NCI-H2196 (cell line): ENCODE results near the gene PHF3.

Source experiments
- DNase-seq: peaks from one replicate; lab custom pipeline; 2025; ENCODE audit not compliant: unreplicated experiment; lab: John Stamatoyannopoulos, UW

The PHF3 gene

GRCh38 chr6:63643862-63644261, 8.3 kb downstream of the PHF3 start:
- DNase-seq = peak; percentile 8

DNA sequence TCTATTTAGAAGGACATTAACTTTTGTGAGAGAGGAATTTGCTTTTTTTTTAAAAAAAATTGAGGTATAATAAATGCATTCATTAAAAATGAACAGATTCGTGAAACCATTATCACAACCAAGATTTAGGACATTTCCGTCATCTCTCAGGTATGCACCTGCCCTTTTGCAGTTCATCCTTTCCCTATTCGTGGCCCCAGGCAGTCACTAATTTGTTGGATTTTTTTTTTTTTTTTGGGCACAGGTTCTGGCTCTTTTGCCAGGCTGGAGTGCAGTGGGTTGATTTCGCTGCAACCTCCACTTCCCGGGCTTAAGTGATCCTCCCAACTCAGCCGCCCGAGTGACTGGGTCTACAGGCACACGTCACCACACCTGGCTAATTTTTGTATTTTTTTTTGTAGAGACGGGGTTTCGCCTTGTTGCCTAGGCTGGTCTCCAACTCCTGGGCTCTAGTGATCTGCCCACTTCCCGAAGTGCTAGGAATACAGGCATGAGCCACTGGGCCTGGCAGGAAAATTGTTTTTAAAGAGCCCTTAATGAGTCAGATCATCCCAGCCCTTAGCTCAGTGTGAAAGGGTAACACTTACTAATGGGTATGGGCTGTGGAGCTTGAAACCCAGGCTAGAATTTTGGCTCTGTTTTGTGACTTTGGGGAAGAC, 9.2 kb downstream of the PHF3 start:
- DNase-seq = no peak

DNA sequence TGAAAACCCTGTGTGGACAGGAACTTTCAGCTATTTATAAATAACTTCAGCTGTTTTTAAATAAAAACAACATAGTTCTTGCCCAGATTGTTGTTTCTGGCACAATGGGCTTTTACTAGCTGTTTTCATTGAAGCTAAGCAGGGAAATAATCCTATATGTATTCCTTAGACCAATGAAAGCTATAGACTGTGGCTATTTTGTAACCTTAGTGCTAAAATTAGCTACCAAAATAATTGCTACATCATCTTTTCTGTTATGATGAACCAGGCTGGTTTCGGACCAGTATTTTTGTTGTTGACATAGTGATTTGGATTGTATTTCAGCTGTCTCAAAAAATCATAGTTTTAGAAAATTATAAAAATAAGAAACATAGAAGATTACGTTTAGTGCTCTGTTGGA, 13.7 kb downstream of the PHF3 start:
- no peak for DNase-seq

DNA sequence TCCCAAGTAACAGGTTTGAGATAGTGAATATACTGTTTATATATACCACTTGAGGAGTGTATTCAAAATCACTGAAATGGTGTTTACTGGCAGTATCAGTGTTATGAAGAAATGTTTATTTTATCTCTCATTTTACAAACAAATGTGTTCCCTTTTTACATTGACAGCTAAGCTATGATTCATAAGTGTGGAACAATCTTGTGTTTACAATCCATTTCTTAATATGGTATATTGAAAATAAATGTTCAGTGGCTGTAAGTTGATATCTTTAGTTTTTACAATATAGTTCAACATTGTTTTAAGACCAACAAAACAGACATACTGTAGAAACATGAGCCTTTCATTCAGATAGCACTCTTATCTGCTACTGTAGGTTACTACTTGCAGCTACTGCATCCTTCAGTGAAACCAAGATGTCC, 14.3 kb downstream of the PHF3 start:
- no peak for DNase-seq

GRCh38 chr6:63652980-63653379, 17.4 kb downstream of the PHF3 start:
- no peak for DNase-seq

GRCh38 chr6:63660757-63661156, 25.2 kb downstream of the PHF3 start:
- no peak for DNase-seq

DNA sequence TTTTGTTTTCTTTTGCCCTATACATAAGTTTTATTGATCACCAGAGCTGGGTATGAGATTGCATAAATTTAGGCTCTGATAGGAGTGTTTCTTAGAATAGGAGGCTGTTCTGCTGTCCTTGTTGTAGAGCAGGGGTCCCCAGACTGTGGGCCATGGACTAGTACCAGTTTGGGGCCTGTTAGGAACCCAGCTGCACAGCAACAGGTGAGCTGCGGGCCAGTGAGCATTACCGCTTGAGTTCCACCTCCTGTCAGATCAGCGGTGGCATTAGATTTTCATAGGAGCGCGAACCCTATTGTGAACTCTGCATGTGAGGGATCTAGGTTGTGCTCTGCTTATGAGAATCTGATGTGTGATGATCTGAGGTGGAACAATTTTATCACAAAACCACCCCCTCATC, 26.2 kb downstream of the PHF3 start:
- no peak for DNase-seq

- DNase-seq = no peak
Observed at GRCh38 chr6:63663147-63663955, 27.7 kb downstream of the PHF3 start.

- DNase-seq = no peak
Observed at GRCh38 chr6:63663956-63664281, 28.3 kb downstream of the PHF3 start.

DNA sequence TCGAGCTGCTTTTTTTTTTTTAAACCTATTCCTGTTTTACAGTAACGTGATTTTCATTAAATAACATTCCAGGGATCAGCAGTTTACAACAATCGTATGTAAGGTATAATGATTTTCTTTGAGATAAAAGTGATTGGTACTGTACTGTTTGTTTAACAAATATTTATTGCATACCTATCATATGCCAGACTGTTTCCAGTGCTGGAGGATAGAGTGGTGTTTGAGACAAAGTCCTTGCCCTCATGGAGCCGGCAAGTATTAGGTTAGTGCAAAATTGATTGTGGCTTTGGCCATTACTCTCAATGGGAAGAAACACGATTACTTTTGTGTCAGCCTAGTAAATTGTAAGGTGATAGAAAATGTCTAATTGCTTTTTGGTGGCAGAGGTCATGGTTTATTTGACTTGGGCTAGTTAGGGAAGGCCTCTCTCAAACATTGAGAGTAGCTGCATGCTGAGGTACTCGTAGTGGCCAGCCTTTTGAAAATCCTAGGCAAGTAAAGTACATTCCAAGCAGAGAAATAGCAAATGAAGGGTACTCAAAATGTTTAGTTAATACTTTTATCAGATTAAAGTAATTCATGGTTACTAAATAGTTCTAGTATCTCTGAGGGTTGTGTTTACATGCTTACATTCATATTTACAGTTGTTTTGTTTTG, 35.6 kb downstream of the PHF3 start:
- no peak for DNase-seq

GRCh38 chr6:63672582-63673129, 37.1 kb downstream of the PHF3 start:
- DNase-seq = no peak

- DNase-seq = no peak
Observed at GRCh38 chr6:63673692-63674091, 38.1 kb downstream of the PHF3 start.

GRCh38 chr6:63674635-63675034, 39.0 kb downstream of the PHF3 start:
- no peak for DNase-seq

DNA sequence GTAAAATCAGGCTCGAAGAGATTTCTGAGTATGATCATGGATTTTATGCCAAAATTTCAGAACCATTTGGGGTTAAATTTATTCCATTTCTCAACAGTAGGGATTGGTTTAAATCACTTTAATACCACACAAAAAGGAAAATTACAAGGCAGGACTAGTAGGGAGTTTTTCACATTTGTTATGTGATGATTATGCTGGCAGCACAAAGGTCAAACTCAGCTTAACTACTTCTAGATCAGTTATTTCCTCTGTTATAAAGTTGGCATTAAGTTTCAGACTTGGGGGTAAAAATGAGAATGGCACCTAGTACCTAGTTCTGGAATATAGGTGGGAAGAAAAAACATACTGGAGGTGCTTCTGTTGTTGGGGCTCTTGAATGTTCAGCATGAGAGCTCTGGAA, 39.5 kb downstream of the PHF3 start:
- DNase-seq = no peak

GRCh38 chr6:63676412-63677114, 41.0 kb downstream of the PHF3 start:
- DNase-seq = no peak

DNA sequence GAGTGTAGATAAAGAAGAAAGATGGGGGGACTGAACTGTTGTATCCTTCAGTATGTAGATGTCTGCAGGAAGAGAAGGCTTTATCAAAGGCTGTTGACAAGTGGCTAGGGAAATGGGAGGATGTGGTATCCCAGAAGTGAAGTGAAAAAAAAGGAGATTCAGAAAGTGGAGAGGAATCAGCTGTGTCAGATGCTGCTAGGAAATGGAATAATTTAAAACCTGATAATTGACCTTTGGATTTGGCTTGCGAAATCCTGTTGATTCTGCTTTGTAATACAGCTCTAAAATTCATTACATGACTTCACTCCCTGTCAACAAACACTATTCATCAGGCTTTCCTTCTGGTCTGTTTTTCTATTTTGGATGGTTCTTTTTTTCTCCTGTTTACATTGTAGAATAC, 41.7 kb downstream of the PHF3 start:
- DNase-seq = no peak

- DNase-seq = no peak
Observed at GRCh38 chr6:63683071-63683603, 47.5 kb downstream of the PHF3 start.

- no peak for DNase-seq
Observed at GRCh38 chr6:63685446-63686379, 50.1 kb downstream of the PHF3 start.

DNA sequence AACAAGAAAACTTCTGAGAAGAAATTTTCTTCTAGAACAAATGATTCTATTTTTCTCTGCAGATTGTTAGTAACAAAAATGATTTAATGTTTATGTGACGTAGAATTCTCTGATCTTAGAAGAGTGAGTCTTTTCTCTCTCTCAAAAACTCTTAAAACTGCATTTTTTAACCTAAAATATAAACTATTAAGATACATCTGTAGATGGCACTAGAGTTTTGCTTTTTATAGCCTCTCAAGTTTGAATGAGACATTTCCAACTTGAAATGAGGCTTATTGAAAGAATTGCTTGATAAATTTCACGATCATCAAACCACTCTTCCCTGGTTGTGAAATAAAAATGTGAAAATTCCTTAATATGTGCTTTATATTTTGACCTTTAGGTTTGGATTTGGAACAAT, 53.8 kb downstream of the PHF3 start:
- DNase-seq = no peak

- DNase-seq = no peak
Observed at GRCh38 chr6:63690221-63690620, 54.6 kb downstream of the PHF3 start.
